Pancreas (tissue), 10 donors: ENCODE data around the gene CDH1. TPM values are rescaled to one million over a fixed set of nuclear protein-coding genes. Genes with fewer than 3 reads are reported as not detected.

Experiments used
- ATAC-seq, 4 donors: fragments of 200-7000 bp; cut with Tn5 transposase; one replicate each; pipeline versions ENCODE4 v1.8.0 to v1.9.1; 2020; ENCODE audit warnings: mild to moderate bottlenecking in 4 of 4, moderate library complexity in 4 of 4
- DNase-seq, 6 donors: peaks; one replicate each; pipeline ENCODE4 v3.0.0-alpha.2; 2020
- FAIRE-seq: peaks from 2 replicates; lab custom pipeline; 2012; peaks lifted over from hg19 to GRCh38; lab: Jason Lieb, UNC
- H3K27ac ChIP-seq, 4 donors: fragments of 200-600 bp; sonication (generic); 1 replicate in 3 of 4; 2 replicates in 1 of 4; pipeline versions ENCODE4 v1.5.0 to v1.8.0; 2020
- H3K27me3 ChIP-seq, 4 donors: fragments of 200-600 bp; one replicate each; pipeline ENCODE4 v1.8.0; 2021
- H3K36me3 ChIP-seq, 3 donors: fragments of 200-600 bp; sonication (generic) in 1 of 3; one replicate each; pipeline versions ENCODE4 v1.5.0 to v1.8.0; 2020 to 2021
- H3K4me1 ChIP-seq, 3 donors: fragments of 200-600 bp; one replicate each; pipeline ENCODE4 v1.8.0; 2021
- H3K4me3 ChIP-seq, 4 donors: fragments of 200-600 bp; sonication (generic) in 2 of 4; one replicate each; pipeline versions ENCODE4 v1.5.0 to v1.8.0; 2020 to 2021
- H3K9me3 ChIP-seq, 4 donors: fragments of 200-600 bp; one replicate each; pipeline ENCODE4 v1.8.0; 2021
- CTCF ChIP-seq, 4 donors: fragments of 200-600 bp; sonication (generic) in 3 of 4; IDR thresholded peaks; one replicate each; pipeline versions ENCODE4 v1.5.0 to v1.8.0; 2021; ENCODE audit warnings: antibody characterized with exemption in 4 of 4
- WGBS, 2 donors: extraction: QIAGEN DNeasy Blood & Tissue Kit; methylation state at CpG; one replicate each; pipeline ENCODE4 v1.1.7; 2013; 5-methylcytosine and 5-hydroxymethylcytosine counted together
- intact Hi-C, 3 donors: fragments of 100-400 bp; cut with DNase I; formaldehyde crosslinking; loops; one replicate each; pipeline versions ENCODE4 v1.11.1 to v1.14.2; 2022
- polyA plus RNA-seq, 2 donors: library from polyadenylated mRNA; stranded (reverse); fragments of 200-250 nt; gene quantifications; one replicate each; pipeline ENCODE4 v1.2.3, GENCODE V29; 2013
- total RNA-seq, 6 donors: library from RNA; stranded (reverse); fragmentation: NEBNext Ultra II Directional in 4 of 6; extraction: Animal tissue kit (Norgen Biotek cat#: 25700) in 4 of 6; gene quantifications; one replicate each; pipeline versions ENCODE4 v1.2.1 to v1.2.4, GENCODE V29; 2021 to 2023
- donor health status: healthy with polysubstance abuse.
- donor health status: DM: no; HTN: no; CAD: no; lungs with moderate emphysema.
- donor health status: DM: no; HTN: no; CAD: no.
- donor health status: control.
- donor health status: control.
- donor health status: Bipolar disorder and iron deficiency.
- donor health status: DM: yes; HTN: yes; CAD: no.
- donor health status: DM: no; HTN: no; CAD: no.
- donor health status: DM: no; HTN: no; CAD: no.
- donor health status: DM: yes; HTN: yes; CAD: no.

The CDH1 gene
- total and polyA plus RNA-seq, 8 donors = 52.8 to 258 (median 155) TPM

GRCh38 chr16:68781784-68782183 is 44.7 kb downstream of the CDH1 start:
- Histone ChIP-seq H3K4me3 (no peak overlapping the region), H3K4me1 (peaks cover 75 to 79% (median 75%) of the 10 kb centered on the region in 3 donors), H3K27me3 (no peaks in the 10 kb centered on the region), H3K9me3 (no peaks in the 10 kb centered on the region), H3K36me3 (no peaks in the 10 kb centered on the region), H3K27ac (peak overlapping the region in 3 of 4 donors; percentile 32 to 93 (median 88))
- intact Hi-C loops = no loop called here
- 23 to 36% methylated on average over 1 of the region's 1 CpG for WGBS, 2 donors
- no peak for FAIRE-seq
- no peak for TF ChIP-seq CTCF (IDR thresholded peaks at IDR 0.05)
- no peak for DNase-seq
- ATAC-seq = no peak

GRCh38 chr16:68782198-68783174 is 45.4 kb downstream of the CDH1 start:
- no peak for ATAC-seq
- intact Hi-C loops = no loop called here
- DNase-seq = no peak
- Histone ChIP-seq H3K36me3 (no peaks in the 10 kb centered on the region), H3K27me3 (no peaks in the 10 kb centered on the region), H3K27ac (peak overlapping the region in 3 of 4 donors; percentile 32 to 93 (median 88)), H3K4me3 (no peak overlapping the region), H3K4me1 (peaks cover 75 to 79% (median 75%) of the 10 kb centered on the region in 3 donors), H3K9me3 (no peaks in the 10 kb centered on the region)
- TF ChIP-seq CTCF (IDR thresholded peaks at IDR 0.05) = no peak
- no peak for FAIRE-seq
- WGBS, 2 donors = 77 to 80% methylated on average over 16 of the region's 16 CpGs

- intact Hi-C loops = no loop called here
- WGBS, 2 donors = 86 to 90% methylated on average over 5 of the region's 5 CpGs
- ATAC-seq (no peak), FAIRE-seq (no peak), DNase-seq (no peak)
- TF ChIP-seq CTCF (IDR thresholded peaks at IDR 0.05) = no peak
- Histone ChIP-seq H3K36me3 (no peaks in the 10 kb centered on the region), H3K27ac (peak overlapping the region in 1 of 4 donors; percentile 83), H3K4me1 (peaks cover 73 to 76% (median 76%) of the 10 kb centered on the region in 3 donors), H3K9me3 (no peaks in the 10 kb centered on the region), H3K27me3 (no peaks in the 10 kb centered on the region), H3K4me3 (no peak overlapping the region)
Observed at GRCh38 chr16:68784226-68784625, 47.1 kb downstream of the CDH1 start.

DNA sequence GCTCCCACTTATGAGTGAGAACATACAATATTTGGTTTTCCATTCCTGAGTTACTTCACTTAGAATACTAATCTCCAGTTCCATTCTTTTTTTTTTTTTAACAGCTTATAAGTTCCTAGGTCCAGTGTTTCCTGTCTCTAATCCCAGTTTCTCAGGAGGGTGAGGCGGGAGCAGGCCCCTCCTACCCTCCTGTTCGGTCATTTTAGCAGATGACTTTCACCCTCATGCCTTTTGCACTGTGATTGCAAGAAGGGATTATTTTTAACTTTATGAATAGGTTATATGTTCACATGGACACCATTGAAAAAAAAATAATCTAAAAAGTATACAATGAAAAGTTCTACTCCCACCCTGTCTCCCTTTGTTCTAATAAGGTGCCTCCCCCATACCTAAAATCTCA is 47.6 kb downstream of the CDH1 start:
- Histone ChIP-seq H3K27ac (peak overlapping the region in 1 of 4 donors; percentile 83), H3K4me1 (peaks cover 73 to 76% (median 76%) of the 10 kb centered on the region in 3 donors), H3K27me3 (no peaks in the 10 kb centered on the region), H3K4me3 (no peak overlapping the region), H3K36me3 (no peaks in the 10 kb centered on the region), H3K9me3 (no peaks in the 10 kb centered on the region)
- DNase-seq (no peak), ATAC-seq (no peak), FAIRE-seq (no peak)
- WGBS, 2 donors = 60 to 68% methylated on average over 2 of the region's 2 CpGs
- no peak for TF ChIP-seq CTCF (IDR thresholded peaks at IDR 0.05)
- intact Hi-C loops = loop anchor here in 1 of 3 donors (5.0 kb wide), 1 partner anchor 42 kb away; no protein-coding TSS in a partner anchor
